ENCODE measurements around the gene AMN. TPM values are rescaled to one million over a fixed set of nuclear protein-coding genes. Genes with fewer than 3 reads are reported as not detected.

The AMN gene
- total RNA-seq, 5 donors from 2014 or later (not counting 1 experiment from before 2014, with no cell fraction given) = 5.2 to 15.0 (median 8.4) TPM

DNA sequence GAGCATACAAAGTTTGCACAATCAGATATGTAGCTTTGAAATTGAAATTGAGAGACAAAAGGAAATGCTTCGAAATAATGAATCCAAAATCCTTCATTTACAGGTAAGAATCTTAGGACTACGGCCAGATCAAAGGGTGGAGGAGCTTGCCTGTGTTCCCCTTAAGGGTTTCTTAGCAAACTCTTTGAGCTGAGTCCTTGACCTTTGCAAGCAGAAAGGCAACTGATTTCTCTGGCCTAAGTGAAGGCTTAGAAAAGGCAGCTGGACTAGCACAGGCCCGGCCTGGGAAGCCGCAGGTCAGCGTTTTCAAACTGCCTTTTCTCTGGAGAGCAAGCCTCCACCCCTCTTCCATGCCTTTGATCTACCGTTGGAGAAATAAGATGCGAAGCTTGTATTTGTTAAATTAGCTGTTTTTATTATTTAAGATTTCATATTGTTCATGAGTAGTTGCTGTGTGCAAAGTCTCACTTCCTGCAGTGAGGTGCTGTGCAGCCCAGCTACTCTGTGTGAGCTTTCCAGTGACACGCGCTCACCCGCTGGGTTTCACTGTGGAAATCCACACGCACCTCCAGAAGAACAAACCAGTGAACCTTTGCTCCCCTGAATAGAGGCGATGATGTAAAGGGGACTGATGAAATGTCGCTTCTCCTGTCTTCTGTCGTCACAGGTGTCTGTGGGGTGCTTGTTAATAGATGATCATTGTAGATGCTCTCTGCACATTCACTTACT is 25.0 kb upstream of the AMN start:
- Histone ChIP-seq H3K9me3 (no peaks in the 10 kb centered on the region), H3K4me1 (ENCODE audit: control insufficient read depth in 1 of 2, extremely low read depth in 1 of 2, insufficient read depth in 2 of 2, low read length in 2 of 2) (peaks cover 6 to 21% of the 10 kb centered on the region in 2 experiments), H3K27me3 (replicated peaks in 1 of 2; ENCODE audit: control insufficient read depth in 2 of 2, extremely low read depth in 1 of 2, insufficient read depth in 2 of 2, low read length in 1 of 2) (no peaks in the 10 kb centered on the region), H3K36me3 (ENCODE audit: control insufficient read depth in 2 of 2, extremely low read depth in 1 of 2, insufficient read depth in 1 of 2, low read length in 1 of 2) (peaks cover 16 to 66% of the 10 kb centered on the region in 2 donors), H3K4me3 (ENCODE audit: control insufficient read depth in 1 of 2, extremely low read depth in 1 of 2, low read length in 1 of 2) (no peak overlapping the region), H3K27ac (ENCODE audit: low read length) (no peak overlapping the region)
- WGBS (ENCODE audit: insufficient coverage) = 90% methylated on average over 2 of the region's 14 CpGs
- Mint-ChIP-seq H3K27ac (no peak overlapping the region), H3K36me3 (peaks cover 39% of the 10 kb centered on the region), H3K4me3 (no peak overlapping the region), H3K4me1 (peaks cover 15 to 29% (median 19%) of the 10 kb centered on the region in 3 donors), H3K27me3 (no peaks in the 10 kb centered on the region), H3K9me3 (no peaks in the 10 kb centered on the region)
- ATAC-seq (replicated peaks in 1 of 4) = no peak
- POLR2A ChIA-PET = interaction anchor here in 1 of 2 donors (0.6 kb wide), 1 partner anchor 18 kb away, joined by 3 read pairs; no protein-coding TSS in a partner anchor
- DNase-seq = no peak
- CTCF ChIA-PET = interaction anchor here in 1 of 2 donors (0.6 kb wide), 1 partner anchor 96 kb away, joined by 4 read pairs; no protein-coding TSS in a partner anchor

DNA sequence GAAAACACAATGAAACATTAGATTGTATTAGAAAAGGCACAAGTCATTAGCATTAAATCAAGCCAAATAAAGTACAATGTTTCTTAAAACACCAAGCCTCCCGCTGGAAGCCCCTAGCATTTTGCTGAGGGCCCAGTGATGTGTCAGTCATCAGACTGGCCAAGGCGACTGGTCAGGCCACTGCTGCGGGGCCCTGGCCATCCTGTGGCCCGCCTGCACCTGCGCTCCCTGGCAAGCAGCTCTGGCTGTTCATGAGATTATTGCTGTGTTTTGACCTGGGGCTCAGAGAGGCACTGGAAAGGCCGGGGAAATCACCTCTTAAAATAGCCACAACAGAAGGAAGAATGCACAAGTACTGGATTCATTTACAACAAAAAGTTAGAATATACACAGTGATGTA is 24.2 kb upstream of the AMN start:
- DNase-seq (no peak), ATAC-seq (replicated peaks in 1 of 4) (no peak)
- POLR2A ChIA-PET = no interaction called here
- Mint-ChIP-seq H3K4me3 (no peak overlapping the region), H3K36me3 (peaks cover 39% of the 10 kb centered on the region), H3K27ac (no peak overlapping the region), H3K4me1 (peaks cover 15 to 34% (median 19%) of the 10 kb centered on the region in 3 donors), H3K27me3 (no peaks in the 10 kb centered on the region), H3K9me3 (no peaks in the 10 kb centered on the region)
- Histone ChIP-seq H3K27me3 (replicated peaks in 1 of 2; ENCODE audit: control insufficient read depth in 2 of 2, extremely low read depth in 1 of 2, insufficient read depth in 2 of 2, low read length in 1 of 2) (no peaks in the 10 kb centered on the region), H3K4me3 (ENCODE audit: control insufficient read depth in 1 of 2, extremely low read depth in 1 of 2, low read length in 1 of 2) (no peak overlapping the region), H3K4me1 (ENCODE audit: control insufficient read depth in 1 of 2, extremely low read depth in 1 of 2, insufficient read depth in 2 of 2, low read length in 2 of 2) (peaks cover 6 to 21% of the 10 kb centered on the region in 2 experiments), H3K9me3 (no peaks in the 10 kb centered on the region), H3K36me3 (ENCODE audit: control insufficient read depth in 2 of 2, extremely low read depth in 1 of 2, insufficient read depth in 1 of 2, low read length in 1 of 2) (peaks cover 21 to 70% of the 10 kb centered on the region in 2 donors), H3K27ac (ENCODE audit: low read length) (no peak overlapping the region)
- CTCF ChIA-PET = no interaction called here
- WGBS (ENCODE audit: insufficient coverage) = 88% methylated on average over 5 of the region's 6 CpGs

DNA sequence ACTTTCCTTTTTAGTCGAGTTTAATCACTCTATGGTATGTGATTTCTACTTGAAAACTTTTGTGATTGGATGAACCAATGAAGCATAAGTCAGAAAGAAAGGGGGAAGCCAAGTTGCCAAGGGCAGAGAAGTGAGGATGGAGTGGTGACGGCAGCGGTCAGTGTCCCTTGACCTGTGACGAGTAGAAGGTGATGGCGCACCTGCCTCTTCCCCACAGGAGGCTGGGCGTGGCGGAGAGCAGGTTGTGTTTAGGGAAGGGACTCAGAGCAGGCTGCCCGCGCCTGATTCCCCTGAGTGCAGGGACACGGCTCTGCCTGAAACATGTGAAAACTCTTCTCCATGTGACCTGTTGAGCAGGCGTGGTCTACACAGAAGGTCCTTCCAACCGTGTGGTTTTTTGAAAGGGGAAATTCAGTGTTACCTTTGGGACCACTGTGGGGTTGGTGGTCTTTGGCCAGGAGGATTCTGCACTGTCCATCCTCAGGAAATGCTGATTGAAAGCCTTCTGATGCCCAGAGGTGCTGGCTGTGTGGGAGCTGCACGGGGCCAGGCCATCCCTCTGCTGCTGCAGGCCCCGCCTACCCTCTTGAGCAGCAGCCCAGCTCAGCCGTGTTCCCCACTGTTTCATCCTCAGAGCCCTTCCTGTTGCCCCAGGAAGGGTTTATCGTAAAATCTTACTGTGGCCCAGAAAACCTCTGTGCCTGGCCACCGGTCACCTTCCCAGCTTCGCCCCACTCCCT is 23.5 kb upstream of the AMN start:
- Histone ChIP-seq H3K27ac (ENCODE audit: low read length) (no peak overlapping the region), H3K9me3 (no peaks in the 10 kb centered on the region), H3K4me1 (ENCODE audit: control insufficient read depth in 1 of 2, extremely low read depth in 1 of 2, insufficient read depth in 2 of 2, low read length in 2 of 2) (peaks cover 6 to 21% of the 10 kb centered on the region in 2 experiments), H3K36me3 (ENCODE audit: control insufficient read depth in 2 of 2, extremely low read depth in 1 of 2, insufficient read depth in 1 of 2, low read length in 1 of 2) (peaks cover 22 to 72% of the 10 kb centered on the region in 2 donors), H3K27me3 (replicated peaks in 1 of 2; ENCODE audit: control insufficient read depth in 2 of 2, extremely low read depth in 1 of 2, insufficient read depth in 2 of 2, low read length in 1 of 2) (no peaks in the 10 kb centered on the region), H3K4me3 (ENCODE audit: control insufficient read depth in 1 of 2, extremely low read depth in 1 of 2, low read length in 1 of 2) (no peak overlapping the region)
- Mint-ChIP-seq H3K4me1 (peaks cover 15 to 36% (median 19%) of the 10 kb centered on the region in 3 donors), H3K36me3 (peaks cover 40% of the 10 kb centered on the region), H3K9me3 (no peaks in the 10 kb centered on the region), H3K27ac (peak overlapping the region in 1 of 2 donors; percentile 38), H3K4me3 (no peak overlapping the region), H3K27me3 (no peaks in the 10 kb centered on the region)
- ChIA-PET POLR2A (no interaction called here), CTCF (no interaction called here)
- WGBS (ENCODE audit: insufficient coverage) = 89% methylated on average over 11 of the region's 18 CpGs
- DNase-seq (no peak), ATAC-seq (replicated peaks in 1 of 4) (no peak)

DNA sequence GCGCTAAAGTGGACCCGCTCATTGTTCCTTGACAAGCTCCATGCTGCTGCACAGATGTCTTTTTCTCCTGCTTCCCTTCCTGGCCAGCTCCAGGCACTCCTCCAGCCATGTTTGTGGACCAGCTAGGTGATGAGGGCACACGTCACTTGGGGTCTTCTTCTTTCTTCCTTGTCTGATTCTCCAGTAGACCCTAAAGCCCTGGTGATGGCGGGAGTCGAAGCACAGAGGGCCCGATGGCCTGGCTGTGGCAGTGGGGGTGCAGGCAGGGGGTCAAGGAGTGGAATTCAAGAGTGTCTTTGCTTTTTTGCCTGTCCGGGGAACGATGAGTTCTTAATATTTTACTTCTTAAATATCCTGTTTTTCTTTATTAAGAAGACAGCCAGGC is 23.0 kb upstream of the AMN start:
- Mint-ChIP-seq H3K4me3 (no peak overlapping the region), H3K27me3 (no peaks in the 10 kb centered on the region), H3K36me3 (peaks cover 40% of the 10 kb centered on the region), H3K27ac (peak overlapping the region; percentile 38 to 52), H3K4me1 (peaks cover 15 to 36% (median 19%) of the 10 kb centered on the region in 3 donors), H3K9me3 (no peaks in the 10 kb centered on the region)
- no peak overlapping the region for H3K27ac ChIP-seq (ENCODE audit: low read length)
- peaks cover 18 to 71% of the 10 kb centered on the region in 2 donors for H3K36me3 ChIP-seq (ENCODE audit: control insufficient read depth in 2 of 2, extremely low read depth in 1 of 2, insufficient read depth in 1 of 2, low read length in 1 of 2)
- no peak for DNase-seq
- CTCF ChIA-PET = no interaction called here
- peaks cover 6 to 21% of the 10 kb centered on the region in 2 experiments for H3K4me1 ChIP-seq (ENCODE audit: control insufficient read depth in 1 of 2, extremely low read depth in 1 of 2, insufficient read depth in 2 of 2, low read length in 2 of 2)
- 100% methylated on average over 3 of the region's 8 CpGs for WGBS (ENCODE audit: insufficient coverage)
- H3K4me3 ChIP-seq (ENCODE audit: control insufficient read depth in 1 of 2, extremely low read depth in 1 of 2, low read length in 1 of 2) = no peak overlapping the region
- POLR2A ChIA-PET = no interaction called here
- H3K27me3 ChIP-seq (replicated peaks in 1 of 2; ENCODE audit: control insufficient read depth in 2 of 2, extremely low read depth in 1 of 2, insufficient read depth in 2 of 2, low read length in 1 of 2) = no peaks in the 10 kb centered on the region
- no peaks in the 10 kb centered on the region for H3K9me3 ChIP-seq
- no peak for ATAC-seq (replicated peaks in 1 of 4)

DNA sequence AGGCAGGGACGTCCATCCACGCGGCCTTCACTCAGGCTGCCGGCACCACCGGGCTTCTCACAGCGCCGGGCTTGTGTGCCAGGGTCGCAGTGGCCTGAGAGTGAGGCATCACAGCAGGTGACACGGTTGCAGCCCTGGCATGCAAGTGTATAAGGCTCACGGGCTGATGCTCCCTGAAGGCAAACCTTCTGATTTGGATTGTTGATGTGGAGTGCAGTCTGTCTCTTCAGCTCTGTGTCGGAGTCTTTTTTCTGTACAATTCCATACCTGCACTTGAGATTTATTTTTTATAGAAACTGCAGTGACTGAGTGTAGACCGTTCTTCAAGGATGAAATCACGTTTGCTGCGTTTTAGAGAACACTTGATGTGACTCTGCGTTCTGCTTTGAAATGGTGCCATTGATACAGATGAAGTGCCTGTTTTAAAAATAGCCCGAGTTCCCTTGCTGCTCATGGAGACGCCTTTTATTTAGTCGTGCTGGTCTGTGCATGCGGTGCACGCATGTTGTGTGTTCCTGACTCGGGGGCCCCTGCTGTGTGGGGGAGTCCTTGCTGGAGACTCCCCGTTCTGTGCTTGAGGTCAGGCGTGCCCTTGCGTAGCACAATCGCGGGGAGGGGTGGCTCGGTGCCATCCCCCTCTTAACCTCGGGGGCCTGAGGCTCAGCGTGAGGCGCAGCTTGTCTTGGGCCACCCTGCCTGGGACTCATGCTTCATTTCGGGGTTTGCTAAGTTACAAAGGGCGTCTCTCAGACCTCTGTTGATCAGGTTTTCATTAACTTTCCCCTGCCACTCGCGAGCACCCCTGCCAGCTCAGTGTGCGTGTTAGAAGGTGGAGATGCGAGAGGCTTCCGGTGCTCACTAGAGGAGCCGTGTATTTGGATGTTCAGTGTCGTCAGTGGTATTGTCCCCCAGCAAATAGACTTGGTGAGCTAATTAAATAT is 21.6 kb upstream of the AMN start:
- peaks cover 15 to 36% (median 19%) of the 10 kb centered on the region in 3 donors for H3K4me1 Mint-ChIP-seq
- no peaks in the 10 kb centered on the region for H3K9me3 ChIP-seq
- whole genome bisulfite sequencing (ENCODE audit: insufficient coverage) = 77% methylated on average over 27 of the region's 39 CpGs
- H3K36me3 ChIP-seq (ENCODE audit: control insufficient read depth in 2 of 2, extremely low read depth in 1 of 2, insufficient read depth in 1 of 2, low read length in 1 of 2) = peaks cover 18 to 67% of the 10 kb centered on the region in 2 donors
- peak overlapping the region; percentile 68 to 89 for H3K27ac Mint-ChIP-seq
- DNase-seq (peak in 26 of 35 experiments; percentile 16 to 68 (median 39)), ATAC-seq (replicated peaks in 1 of 4) (peak; percentile 82 to 88 (median 87))
- H3K4me3 Mint-ChIP-seq = peak overlapping the region; percentile 51 to 67 (median 58)
- H3K4me1 ChIP-seq (ENCODE audit: control insufficient read depth in 1 of 2, extremely low read depth in 1 of 2, insufficient read depth in 2 of 2, low read length in 2 of 2) = peaks cover 6 to 21% of the 10 kb centered on the region in 2 experiments
- peak overlapping the region in 1 of 2 donors; percentile 52 for H3K4me3 ChIP-seq (ENCODE audit: control insufficient read depth in 1 of 2, extremely low read depth in 1 of 2, low read length in 1 of 2)
- H3K27me3 ChIP-seq (replicated peaks in 1 of 2; ENCODE audit: control insufficient read depth in 2 of 2, extremely low read depth in 1 of 2, insufficient read depth in 2 of 2, low read length in 1 of 2) = no peaks in the 10 kb centered on the region
- H3K27me3 Mint-ChIP-seq = no peaks in the 10 kb centered on the region
- CTCF ChIA-PET = interaction anchor here in 1 of 2 donors (1.0 kb wide), 1 partner anchor 127 kb away, joined by 3 read pairs; no protein-coding TSS in a partner anchor
- H3K36me3 Mint-ChIP-seq = peaks cover 37% of the 10 kb centered on the region
- peak overlapping the region; percentile 47 for H3K27ac ChIP-seq (ENCODE audit: low read length)
- H3K9me3 Mint-ChIP-seq = no peaks in the 10 kb centered on the region
- POLR2A ChIA-PET = no interaction called here

All from T-cell (primary cell).